OCI-LY3 (cell line): ENCODE measurements around the gene CMTM4.

Experiments
- CTCF ChIP-seq: fragments of 200-600, 300-600 bp; sonication (generic); IDR thresholded peaks from 2 replicates; pipeline ENCODE4 v1.5.1; 2014; ENCODE audit warnings: antibody characterized with exemption, low read length, low read depth
- EZH2phosphoT487 ChIP-seq: fragments of 200-600 bp; shearing (Covaris generic); IDR thresholded peaks from 2 replicates; pipeline ENCODE4 v1.6.1; 2018; ENCODE audit warnings: antibody characterized with exemption, mixed run types, low read depth

DNA sequence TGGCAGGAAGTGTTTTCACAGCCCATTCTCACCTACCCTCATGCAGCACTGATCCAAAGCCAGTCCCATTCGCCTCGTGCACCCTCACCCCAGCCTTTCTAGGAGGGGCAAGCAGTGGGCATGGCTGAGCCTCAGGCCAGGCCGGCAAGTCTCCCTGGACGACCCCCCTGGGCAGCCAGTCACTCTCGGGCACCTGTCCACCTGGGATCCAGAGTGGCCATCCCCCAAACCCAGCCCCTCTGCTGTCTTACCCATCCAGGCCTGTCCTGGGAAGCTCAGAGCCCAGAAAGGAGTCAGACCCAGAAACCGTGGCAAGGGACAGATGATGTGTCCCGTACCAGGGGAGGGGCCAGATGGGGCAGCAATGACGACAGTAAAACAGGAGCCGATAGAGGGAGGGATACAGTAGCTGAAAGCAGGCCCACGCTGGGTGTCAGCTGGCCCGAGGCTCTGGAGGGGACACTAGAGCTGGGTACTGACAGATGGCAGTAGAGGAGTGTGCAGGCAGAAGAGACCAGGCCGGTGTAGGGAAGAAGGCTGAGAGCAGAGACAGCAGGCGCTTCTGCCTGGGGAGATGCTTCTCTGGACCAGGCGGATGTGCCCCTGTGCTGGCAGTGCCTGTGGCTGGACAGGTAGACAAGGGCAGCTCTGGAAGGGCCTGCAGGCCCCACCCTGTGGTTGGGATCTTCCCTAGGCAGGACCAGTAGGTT lies 86.3 kb downstream of the CMTM4 start:
- TF ChIP-seq CTCF = no peak
- no peak for TF ChIP-seq EZH2phosphoT487
